Activated naive CD8-positive, alpha-beta T cell treated with anti-CD3 and anti-CD28 coated beads, Interleukin-2, amount 50 U/mL, for 16 hours (primary cell): ENCODE data around the gene NDUFS3.
"Not testable (repeated sequence)": the region's sequence is repeated elsewhere in the genome, so short reads cannot be mapped to it uniquely, and the experiment has no call there.

Experiments used
- DNase-seq: peaks from one replicate; pipeline ENCODE4 v3.0.0-alpha.2; 2020; ENCODE audit warnings: low read depth, low spot score

NDUFS3 gene

GRCh38 chr11:47560426-47560825 lies 18.4 kb upstream of the NDUFS3 start:
- DNase-seq, result no peak

- DNase-seq, result not testable (repeated sequence)
Measured at GRCh38 chr11:47562393-47562792, 16.5 kb upstream of the NDUFS3 start.

- not testable (repeated sequence) for DNase-seq
Measured at GRCh38 chr11:47564366-47564765, 14.5 kb upstream of the NDUFS3 start.

- DNase-seq, result no peak
Measured at GRCh38 chr11:47564933-47565339, 13.9 kb upstream of the NDUFS3 start.

- peak; percentile 16 for DNase-seq
Measured at GRCh38 chr11:47565340-47566148, 13.3 kb upstream of the NDUFS3 start, which contains the start of gene PTPMT1. TSS of gene PTPMT1 (plus strand) at chr11:47565599. CDS start at chr11:47565623, 24 bp downstream.

GRCh38 chr11:47566149-47566698 lies 12.7 kb upstream of the NDUFS3 start:
- no peak for DNase-seq

- no peak for DNase-seq
Measured at GRCh38 chr11:47569646-47570045, 9.2 kb upstream of the NDUFS3 start.

GRCh38 chr11:47570651-47571356 lies 8.1 kb upstream of the NDUFS3 start:
- no peak for DNase-seq

- no peak for DNase-seq
Measured at GRCh38 chr11:47571357-47571729, 7.5 kb upstream of the NDUFS3 start.

GRCh38 chr11:47571895-47572294 lies 7.0 kb upstream of the NDUFS3 start:
- no peak for DNase-seq

GRCh38 chr11:47572715-47573255 lies 6.1 kb upstream of the NDUFS3 start:
- no peak for DNase-seq

- no peak for DNase-seq
Measured at GRCh38 chr11:47573321-47573720, 5.6 kb upstream of the NDUFS3 start.

GRCh38 chr11:47577460-47578041 lies 1.3 kb upstream of the NDUFS3 start:
- no peak for DNase-seq

GRCh38 chr11:47583844-47584243 lies 5.0 kb downstream of the NDUFS3 start:
- no peak for DNase-seq

GRCh38 chr11:47586098-47586855 lies 7.4 kb downstream of the NDUFS3 start, which contains the start of gene FAM180B:
TSS of gene FAM180B (plus strand) at chr11:47586678. CDS start at chr11:47586769, 91 bp downstream.
- DNase-seq, result no peak

GRCh38 chr11:47587039-47587716 lies 8.3 kb downstream of the NDUFS3 start:
- no peak for DNase-seq

- no peak for DNase-seq
Measured at GRCh38 chr11:47587723-47588326, 9.0 kb downstream of the NDUFS3 start.

- DNase-seq, result no peak
Measured at GRCh38 chr11:47589118-47589517, 10.2 kb downstream of the NDUFS3 start.

- DNase-seq, result no peak
Measured at GRCh38 chr11:47589584-47589976, 10.7 kb downstream of the NDUFS3 start.
